Neural crest cell (in vitro differentiated cells): ENCODE data around the gene TMEM184C. TPM values are rescaled to one million over a fixed set of nuclear protein-coding genes. Genes with fewer than 3 reads are reported as not detected.

Experiments
- DNase-seq: peaks from one replicate; pipeline ENCODE4 v3.0.0; 2021; ENCODE audit warnings: low read depth, mixed read lengths, low spot score
- H3K27ac Mint-ChIP-seq: one replicate; pipeline ENCODE4 v1.8.0; 2021; ENCODE audit warnings: mild to moderate bottlenecking, mixed read lengths; ENCODE audit not compliant: unreplicated experiment
- H3K27me3 Mint-ChIP-seq: 2 replicates; pipeline ENCODE4 v1.8.0; 2021; ENCODE audit warnings: low read depth, mild to moderate bottlenecking, mixed read lengths
- H3K36me3 Mint-ChIP-seq: 2 replicates; pipeline ENCODE4 v1.8.0; 2021; ENCODE audit warnings: low read depth, mild to moderate bottlenecking, mixed read lengths
- H3K4me1 Mint-ChIP-seq: 2 replicates; pipeline ENCODE4 v1.8.0; 2021; ENCODE audit warnings: mixed read lengths
- H3K4me3 Mint-ChIP-seq: one replicate; pipeline ENCODE4 v1.8.0; 2021; ENCODE audit warnings: mild to moderate bottlenecking, mixed read lengths
- H3K9me3 Mint-ChIP-seq: 2 replicates; pipeline ENCODE4 v1.8.0; 2021; ENCODE audit warnings: mixed read lengths
- CTCF ChIP-seq: fragments of 200-600 bp; sonication (generic); conservative IDR thresholded peaks from 2 replicates; pipeline ENCODE4 v1.5.0; 2021; ENCODE audit warnings: antibody characterized with exemption, mild to moderate bottlenecking
- total RNA-seq: library from RNA; stranded (reverse); gene quantifications from 2 replicates; pipeline ENCODE4 v1.2.1, GENCODE V29; 2021

TMEM184C gene
- total RNA-seq, 1 donor from 2014 or later, result 36.4 TPM

- Mint-ChIP-seq H3K27ac (no peak overlapping the region), H3K9me3 (no peaks in the 10 kb centered on the region), H3K36me3 (peaks cover 20% of the 10 kb centered on the region), H3K4me3 (no peak overlapping the region), H3K4me1 (no peaks in the 10 kb centered on the region), H3K27me3 (no peaks in the 10 kb centered on the region)
- no peak for DNase-seq
- TF ChIP-seq CTCF, result no peak
Measured at GRCh38 chr4:147648656-147649055, 31.5 kb downstream of the TMEM184C start.

- no peaks in the 10 kb centered on the region for H3K27me3 Mint-ChIP-seq
- H3K36me3 Mint-ChIP-seq, result peaks cover 27% of the 10 kb centered on the region
- H3K27ac Mint-ChIP-seq, result no peak overlapping the region
- no peak for DNase-seq
- no peaks in the 10 kb centered on the region for H3K4me1 Mint-ChIP-seq
- no peaks in the 10 kb centered on the region for H3K9me3 Mint-ChIP-seq
- TF ChIP-seq CTCF, result no peak
- H3K4me3 Mint-ChIP-seq, result no peak overlapping the region
Measured at GRCh38 chr4:147651563-147651962, 34.4 kb downstream of the TMEM184C start.

GRCh38 chr4:147655639-147656038 is 38.4 kb downstream of the TMEM184C start:
- H3K27me3 Mint-ChIP-seq, result no peaks in the 10 kb centered on the region
- no peak for TF ChIP-seq CTCF

GRCh38 chr4:147658501-147658900 is 41.3 kb downstream of the TMEM184C start:
- no peak for DNase-seq
- H3K27ac Mint-ChIP-seq, result no peak overlapping the region
- H3K9me3 Mint-ChIP-seq, result no peaks in the 10 kb centered on the region
- H3K36me3 Mint-ChIP-seq, result peaks cover 10% of the 10 kb centered on the region
- no peak for TF ChIP-seq CTCF
- H3K4me1 Mint-ChIP-seq, result no peaks in the 10 kb centered on the region
- H3K4me3 Mint-ChIP-seq, result no peak overlapping the region
- H3K27me3 Mint-ChIP-seq, result no peaks in the 10 kb centered on the region

More at GRCh38 chr4:147655639-147656038, 38.4 kb downstream of the TMEM184C start:
- Mint-ChIP-seq H3K4me1 (no peaks in the 10 kb centered on the region), H3K4me3 (no peak overlapping the region), H3K9me3 (no peaks in the 10 kb centered on the region), H3K27ac (no peak overlapping the region), H3K36me3 (peaks cover 10% of the 10 kb centered on the region)
- no peak for DNase-seq

GRCh38 chr4:147674073-147674472 is 56.9 kb downstream of the TMEM184C start:
- H3K4me3 Mint-ChIP-seq, result no peak overlapping the region
- H3K36me3 Mint-ChIP-seq, result peaks cover 5% of the 10 kb centered on the region
- TF ChIP-seq CTCF, result no peak
- no peaks in the 10 kb centered on the region for H3K9me3 Mint-ChIP-seq
- no peaks in the 10 kb centered on the region for H3K4me1 Mint-ChIP-seq
- no peak overlapping the region for H3K27ac Mint-ChIP-seq
- no peak for DNase-seq
- H3K27me3 Mint-ChIP-seq, result no peaks in the 10 kb centered on the region

- H3K9me3 Mint-ChIP-seq, result no peaks in the 10 kb centered on the region
- TF ChIP-seq CTCF, result no peak
- peaks cover 5% of the 10 kb centered on the region for H3K36me3 Mint-ChIP-seq
- no peaks in the 10 kb centered on the region for H3K4me1 Mint-ChIP-seq
- no peak overlapping the region for H3K27ac Mint-ChIP-seq
- DNase-seq, result no peak
- no peaks in the 10 kb centered on the region for H3K27me3 Mint-ChIP-seq
- no peak overlapping the region for H3K4me3 Mint-ChIP-seq
Measured at GRCh38 chr4:147674496-147674895, 57.3 kb downstream of the TMEM184C start.
